ENCODE data around the gene PHRF1. TPM values are rescaled to one million over a fixed set of nuclear protein-coding genes. Genes with fewer than 3 reads are reported as not detected.

The PHRF1 gene
- total and polyA plus RNA-seq, 2 donors (not counting 3 experiments of a cell fraction or from before 2014, with no cell fraction given), result 14.2 to 39.4 TPM

DNA sequence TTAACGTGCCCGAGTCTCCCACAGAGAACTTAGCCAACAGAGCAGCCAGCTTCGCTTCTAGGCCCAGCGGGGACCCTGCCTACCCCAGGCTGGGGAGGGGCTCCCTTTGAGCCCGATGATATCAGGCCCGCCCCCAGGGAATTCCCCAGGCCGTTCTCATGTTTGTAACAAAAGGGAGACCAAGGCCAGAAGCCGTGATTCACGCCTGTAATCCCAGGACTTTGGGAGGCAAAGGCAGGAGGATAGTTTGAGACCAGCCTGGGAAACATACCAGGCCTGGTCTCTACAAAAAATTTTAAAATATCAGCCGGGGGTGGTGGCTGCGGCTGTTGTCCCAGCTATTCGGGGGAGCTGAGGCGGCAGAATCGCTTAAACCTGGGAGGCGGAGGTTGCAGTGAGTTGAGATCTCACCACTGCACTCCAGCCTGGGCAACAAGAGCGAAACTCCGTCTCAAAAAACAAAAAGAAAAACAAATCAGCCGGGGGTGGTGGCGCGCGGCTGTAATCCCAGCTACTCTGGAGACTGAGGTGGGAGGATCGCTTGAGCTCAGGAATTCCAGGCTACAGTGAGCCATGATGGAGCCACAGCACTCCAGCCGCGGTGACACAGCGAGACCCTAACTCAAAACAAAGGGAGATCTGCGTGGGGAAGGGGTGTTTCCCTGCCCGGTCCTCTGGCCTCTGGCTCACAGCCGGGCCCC lies 62.5 kb downstream of the PHRF1 start:
- DNase-seq (ENCODE audit: low read depth, low spot score), result no peak
- Histone ChIP-seq H3K4me1 (ENCODE audit: control insufficient read depth, extremely low read depth, insufficient read depth, low read length) (peaks cover 4% of the 10 kb centered on the region), H3K27me3 (ENCODE audit: control insufficient read depth in 2 of 2, insufficient read depth in 2 of 2, low read length in 2 of 2) (peaks cover 27 to 45% of the 10 kb centered on the region in 2 experiments), H3K9ac (replicated peaks; ENCODE audit: extremely low read depth, insufficient read depth, low read length) (no peak overlapping the region), H3K36me3 (ENCODE audit: control insufficient read depth in 2 of 2, extremely low read depth in 1 of 2, insufficient read depth in 2 of 2, low read length in 2 of 2) (peaks cover 0 to 4% of the 10 kb centered on the region in 2 experiments), H3K79me2 (ENCODE audit: control insufficient read depth, insufficient read depth, low read length) (no peaks in the 10 kb centered on the region), H3K9me1 (replicated peaks; ENCODE audit: control insufficient read depth, extremely low read depth, insufficient read depth, low read length) (no peaks in the 10 kb centered on the region), H3K27ac (ENCODE audit: insufficient read depth, low read depth, low read length) (no peak overlapping the region), H3K4me2 (ENCODE audit: insufficient read depth, low read length) (no peak overlapping the region), H2AFZ (ENCODE audit: low read depth, low read length) (no peak overlapping the region), H4K20me1 (replicated peaks; ENCODE audit: control insufficient read depth, extremely low read depth, insufficient read depth, low read length) (no peaks in the 10 kb centered on the region), H3K9me3 (replicated peaks; ENCODE audit: control insufficient read depth, insufficient read depth, low read length) (no peaks in the 10 kb centered on the region), H3K4me3 (replicated peaks in 1 of 3; ENCODE audit: insufficient read depth in 1 of 3, low read depth in 1 of 3, low read length in 3 of 3) (no peak overlapping the region)
- dilution Hi-C loops (cut with MboI; ENCODE audit: extremely low pct_ligation_motif_present, low sequenced_read_pairs), result no loop called here
- intact Hi-C loops (cut with micrococcal nuclease), result no loop called here
- TF ChIP-seq FOS (IDR thresholded peaks at IDR 0.05; ENCODE audit: borderline replicate concordance, insufficient read depth, low read length) (no peak), EZH2 (IDR thresholded peaks at IDR 0.05; ENCODE audit: borderline replicate concordance, low read depth, low read length, severe bottlenecking) (no peak), POLR2AphosphoS5 (IDR thresholded peaks at IDR 0.05; ENCODE audit: insufficient read depth, low read depth, low read length) (no peak), GATA2 (IDR thresholded peaks at IDR 0.05; ENCODE audit: insufficient read depth, insufficient read length, low read depth, low read length) (no peak), MYC (IDR thresholded peaks at IDR 0.05; ENCODE audit: low read depth, low read length) (no peak), JUN (IDR thresholded peaks at IDR 0.05; ENCODE audit: borderline replicate concordance, insufficient read depth, insufficient read length, low read depth) (no peak), POLR2A (IDR thresholded peaks at IDR 0.05; ENCODE audit: low read depth, low read length) (no peak), CTCF (IDR thresholded peaks at IDR 0.05; ENCODE audit: extremely low read depth in 1 of 2, insufficient read depth in 1 of 2, low read depth in 1 of 2, low read length in 2 of 2) (no peak)
- TF ChIP-seq, protein P1, sequence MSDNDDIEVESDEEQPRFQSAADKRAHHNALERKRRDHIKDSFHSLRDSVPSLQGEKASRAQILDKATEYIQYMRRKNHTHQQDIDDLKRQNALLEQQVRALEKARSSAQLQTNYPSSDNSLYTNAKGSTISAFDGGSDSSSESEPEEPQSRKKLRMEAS (IDR thresholded peaks at IDR 0.05; ENCODE audit: insufficient read depth, insufficient read length), result no peak
- FAIRE-seq, result no peak
- CTCF ChIA-PET, result no interaction called here
- no TSS peak for BruUV-seq (replicated peaks)
- POLR2A ChIA-PET, result no interaction called here
